DND-41 (cell line): Measurements from ENCODE around the gene KCNK17.

Experiments
- ATAC-seq: fragments of 200-7000 bp; cut with Tn5 transposase; 3 replicates; pipeline ENCODE4 v1.9.1; 2021; ENCODE audit warnings: low read depth; ENCODE audit not compliant: insufficient read depth
- DNase-seq: peaks from one replicate; pipeline ENCODE4 v3.0.0-alpha.2; 2020
- H2AFZ ChIP-seq: 2 replicates; pipeline ENCODE4 v1.6.0; 2012; ENCODE audit warnings: low read depth, low read length
- H3K27ac ChIP-seq: 2 replicates; pipeline ENCODE4 v1.5.1; 2012; ENCODE audit warnings: low read length, inconsistent platforms
- H3K27me3 ChIP-seq: fragments of 200-600 bp; sonication (generic); 2 replicates; pipeline ENCODE4 v1.6.0; 2012; ENCODE audit warnings: low read length, mild to moderate bottlenecking, inconsistent platforms; ENCODE audit not compliant: insufficient read depth, poor library complexity
- H3K36me3 ChIP-seq: 2 replicates; pipeline ENCODE4 v1.5.1; 2012; ENCODE audit warnings: low read length, inconsistent platforms; ENCODE audit not compliant: insufficient read depth
- H3K4me1 ChIP-seq: 2 replicates; pipeline ENCODE4 v1.5.1; 2012; ENCODE audit warnings: mild to moderate bottlenecking, low read length; ENCODE audit not compliant: insufficient read depth
- H3K4me2 ChIP-seq: 2 replicates; pipeline ENCODE4 v1.6.0; 2012; ENCODE audit warnings: mild to moderate bottlenecking, moderate library complexity, low read length, inconsistent platforms; ENCODE audit not compliant: insufficient read depth
- H3K4me3 ChIP-seq, 2 experiments: fragments of 200-600 bp in 1 of 2; shearing (Covaris generic) in 1 of 2; 2 replicates each; pipeline ENCODE4 v1.5.1; 2012 to 2016; ENCODE audit warnings: inconsistent platforms in 2 of 2, low read length in 2 of 2, mild to moderate bottlenecking in 2 of 2, low read depth in 1 of 2, moderate library complexity in 1 of 2
- H3K79me2 ChIP-seq: 2 replicates; pipeline ENCODE4 v1.6.0; 2012; ENCODE audit warnings: low read length, inconsistent platforms; ENCODE audit not compliant: insufficient read depth
- H3K9ac ChIP-seq: 2 replicates; pipeline ENCODE4 v1.6.0; 2012; ENCODE audit warnings: low read depth, mild to moderate bottlenecking, inconsistent platforms, low read length, moderate library complexity
- H3K9me3 ChIP-seq: 2 replicates; pipeline ENCODE4 v1.5.1; 2012; ENCODE audit warnings: low read length, moderate library complexity, mild to moderate bottlenecking, inconsistent platforms; ENCODE audit not compliant: insufficient read depth, severe bottlenecking
- H4K20me1 ChIP-seq: 2 replicates; pipeline ENCODE4 v1.6.0; 2012; ENCODE audit warnings: low read length; ENCODE audit not compliant: insufficient read depth
- EZH2 ChIP-seq: IDR thresholded peaks from 3 replicates; pipeline ENCODE4 v1.6.1; 2012; ENCODE audit warnings: borderline replicate concordance, low read depth, mild to moderate bottlenecking, moderate library complexity, low read length, inconsistent platforms; ENCODE audit not compliant: severe bottlenecking
- TF ChIP-seq, protein P1 (sequence below): IDR thresholded peaks from 2 replicates; pipeline ENCODE4 v1.5.1; 2012; ENCODE audit warnings: borderline replicate concordance, low read length, moderate library complexity, mild to moderate bottlenecking; ENCODE audit not compliant: poor library complexity, severe bottlenecking; ENCODE audit errors: extremely low read depth

Gene KCNK17

GRCh38 chr6:39269961-39270360, 44.3 kb downstream of the KCNK17 start:
- TF ChIP-seq, protein P1, sequence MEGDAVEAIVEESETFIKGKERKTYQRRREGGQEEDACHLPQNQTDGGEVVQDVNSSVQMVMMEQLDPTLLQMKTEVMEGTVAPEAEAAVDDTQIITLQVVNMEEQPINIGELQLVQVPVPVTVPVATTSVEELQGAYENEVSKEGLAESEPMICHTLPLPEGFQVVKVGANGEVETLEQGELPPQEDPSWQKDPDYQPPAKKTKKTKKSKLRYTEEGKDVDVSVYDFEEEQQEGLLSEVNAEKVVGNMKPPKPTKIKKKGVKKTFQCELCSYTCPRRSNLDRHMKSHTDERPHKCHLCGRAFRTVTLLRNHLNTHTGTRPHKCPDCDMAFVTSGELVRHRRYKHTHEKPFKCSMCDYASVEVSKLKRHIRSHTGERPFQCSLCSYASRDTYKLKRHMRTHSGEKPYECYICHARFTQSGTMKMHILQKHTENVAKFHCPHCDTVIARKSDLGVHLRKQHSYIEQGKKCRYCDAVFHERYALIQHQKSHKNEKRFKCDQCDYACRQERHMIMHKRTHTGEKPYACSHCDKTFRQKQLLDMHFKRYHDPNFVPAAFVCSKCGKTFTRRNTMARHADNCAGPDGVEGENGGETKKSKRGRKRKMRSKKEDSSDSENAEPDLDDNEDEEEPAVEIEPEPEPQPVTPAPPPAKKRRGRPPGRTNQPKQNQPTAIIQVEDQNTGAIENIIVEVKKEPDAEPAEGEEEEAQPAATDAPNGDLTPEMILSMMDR: no peak
- no peak for TF ChIP-seq EZH2

DNA sequence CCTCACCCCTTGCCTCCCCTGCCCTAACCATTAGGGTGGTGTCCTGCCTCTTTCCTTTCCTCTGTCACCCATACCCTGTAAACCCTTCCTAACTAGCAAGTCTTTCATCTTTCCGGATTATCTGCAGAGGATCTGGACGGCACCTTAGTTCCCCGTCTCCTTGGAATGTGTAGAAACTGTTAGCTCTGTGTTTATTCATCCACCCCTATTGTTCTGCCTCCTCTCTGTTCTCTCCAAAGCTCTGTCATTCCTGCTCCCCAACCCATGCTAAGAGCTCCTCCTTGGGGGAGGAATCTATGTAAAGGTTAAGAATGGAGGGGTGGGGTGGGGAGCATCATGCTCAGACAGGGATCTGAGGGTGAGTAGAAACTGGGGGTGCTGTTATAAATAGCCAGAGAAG, 45.5 kb downstream of the KCNK17 start:
- no peaks in the 10 kb centered on the region for H3K4me1 ChIP-seq
- no peak for TF ChIP-seq EZH2
- TF ChIP-seq, protein P1: no peak
- no peak overlapping the region for H3K4me2 ChIP-seq
- H3K79me2 ChIP-seq: no peaks in the 10 kb centered on the region
- H4K20me1 ChIP-seq: no peaks in the 10 kb centered on the region
- no peak overlapping the region for H2AFZ ChIP-seq
- H3K27me3 ChIP-seq: no peaks in the 10 kb centered on the region
- DNase-seq (no peak), ATAC-seq (no peak)
- no peak overlapping the region for H3K27ac ChIP-seq
- no peak overlapping the region for H3K4me3 ChIP-seq
- no peak overlapping the region for H3K9ac ChIP-seq
- no peaks in the 10 kb centered on the region for H3K9me3 ChIP-seq
- no peaks in the 10 kb centered on the region for H3K36me3 ChIP-seq

More at GRCh38 chr6:39269961-39270360, 44.3 kb downstream of the KCNK17 start:
- H2AFZ ChIP-seq: no peak overlapping the region
- no peaks in the 10 kb centered on the region for H3K36me3 ChIP-seq
- no peak overlapping the region for H3K9ac ChIP-seq
- H3K9me3 ChIP-seq: no peaks in the 10 kb centered on the region
- H3K4me1 ChIP-seq: no peaks in the 10 kb centered on the region
- H3K4me2 ChIP-seq: no peak overlapping the region
- no peaks in the 10 kb centered on the region for H3K79me2 ChIP-seq
- DNase-seq (no peak), ATAC-seq (no peak)
- H3K27me3 ChIP-seq: no peaks in the 10 kb centered on the region
- H3K27ac ChIP-seq: no peak overlapping the region
- H4K20me1 ChIP-seq: no peaks in the 10 kb centered on the region
- H3K4me3 ChIP-seq: no peak overlapping the region

DNA sequence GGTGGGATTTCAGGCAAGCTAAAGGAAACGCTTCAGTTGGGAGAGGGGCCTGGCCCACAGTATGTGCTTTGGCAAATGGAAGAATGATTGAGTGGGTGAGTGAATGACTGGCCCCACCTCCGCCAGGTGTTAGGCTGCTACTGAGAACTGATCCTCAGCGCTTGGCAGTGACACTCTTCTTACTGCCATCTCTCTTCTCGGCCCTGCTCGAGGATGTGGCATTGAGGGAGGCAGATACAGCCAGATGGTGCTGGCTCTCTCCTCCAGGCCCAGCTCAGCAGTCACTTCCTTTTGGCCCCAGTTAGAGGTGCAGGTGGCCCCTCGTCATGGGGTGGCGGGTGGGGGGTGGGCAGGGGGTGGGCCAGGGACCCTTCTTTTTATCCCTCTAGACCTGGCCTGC, 46.0 kb downstream of the KCNK17 start:
- Histone ChIP-seq H3K9me3 (no peaks in the 10 kb centered on the region), H3K27ac (no peak overlapping the region), H3K36me3 (no peaks in the 10 kb centered on the region), H4K20me1 (no peaks in the 10 kb centered on the region), H3K79me2 (no peaks in the 10 kb centered on the region), H3K4me1 (no peaks in the 10 kb centered on the region), H3K4me2 (no peak overlapping the region), H3K4me3 (no peak overlapping the region), H3K9ac (no peak overlapping the region), H2AFZ (no peak overlapping the region), H3K27me3 (no peaks in the 10 kb centered on the region)
- DNase-seq (no peak), ATAC-seq (no peak)
- TF ChIP-seq, protein P1: no peak
- TF ChIP-seq EZH2: no peak

DNA sequence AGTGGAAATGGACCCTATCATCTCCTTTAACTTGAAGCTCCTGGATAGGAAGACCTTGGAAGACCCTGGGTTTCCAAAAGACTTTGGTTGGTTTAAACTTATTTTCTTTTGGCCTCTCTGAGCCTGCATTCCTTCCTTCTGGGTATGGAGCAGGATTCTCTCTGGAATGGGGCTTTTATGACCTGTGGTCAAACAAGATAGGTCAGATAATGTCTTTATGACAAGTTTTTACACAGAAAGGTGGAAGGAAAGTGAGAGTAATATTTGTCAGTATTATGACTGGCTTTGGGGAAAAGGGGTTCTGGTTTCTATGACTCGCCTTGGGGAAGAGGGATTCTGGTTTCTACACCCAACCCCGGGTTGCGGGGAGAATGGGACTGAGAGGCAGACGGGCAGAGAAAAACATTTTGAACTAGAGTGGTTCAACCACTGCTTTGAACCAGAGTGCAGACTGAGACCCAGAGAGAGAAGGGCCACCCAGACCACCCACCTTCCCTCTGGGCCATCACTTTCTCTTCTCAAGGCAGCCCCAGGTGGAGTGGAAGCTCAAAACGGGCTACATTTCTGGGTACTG, 47.4 kb downstream of the KCNK17 start:
- H3K27ac ChIP-seq: no peak overlapping the region
- no peak for ATAC-seq
- no peaks in the 10 kb centered on the region for H3K4me1 ChIP-seq
- no peak overlapping the region for H3K4me2 ChIP-seq
- H3K79me2 ChIP-seq: no peaks in the 10 kb centered on the region
- H3K27me3 ChIP-seq: no peaks in the 10 kb centered on the region
- no peaks in the 10 kb centered on the region for H4K20me1 ChIP-seq
- no peak overlapping the region for H2AFZ ChIP-seq
- DNase-seq: no peak
- no peaks in the 10 kb centered on the region for H3K9me3 ChIP-seq
- no peak overlapping the region for H3K4me3 ChIP-seq
- H3K36me3 ChIP-seq: no peaks in the 10 kb centered on the region
- H3K9ac ChIP-seq: no peak overlapping the region
- TF ChIP-seq, protein P1: no peak
- no peak for TF ChIP-seq EZH2
